ENCODE measurements around the gene TAGAP.

DNA sequence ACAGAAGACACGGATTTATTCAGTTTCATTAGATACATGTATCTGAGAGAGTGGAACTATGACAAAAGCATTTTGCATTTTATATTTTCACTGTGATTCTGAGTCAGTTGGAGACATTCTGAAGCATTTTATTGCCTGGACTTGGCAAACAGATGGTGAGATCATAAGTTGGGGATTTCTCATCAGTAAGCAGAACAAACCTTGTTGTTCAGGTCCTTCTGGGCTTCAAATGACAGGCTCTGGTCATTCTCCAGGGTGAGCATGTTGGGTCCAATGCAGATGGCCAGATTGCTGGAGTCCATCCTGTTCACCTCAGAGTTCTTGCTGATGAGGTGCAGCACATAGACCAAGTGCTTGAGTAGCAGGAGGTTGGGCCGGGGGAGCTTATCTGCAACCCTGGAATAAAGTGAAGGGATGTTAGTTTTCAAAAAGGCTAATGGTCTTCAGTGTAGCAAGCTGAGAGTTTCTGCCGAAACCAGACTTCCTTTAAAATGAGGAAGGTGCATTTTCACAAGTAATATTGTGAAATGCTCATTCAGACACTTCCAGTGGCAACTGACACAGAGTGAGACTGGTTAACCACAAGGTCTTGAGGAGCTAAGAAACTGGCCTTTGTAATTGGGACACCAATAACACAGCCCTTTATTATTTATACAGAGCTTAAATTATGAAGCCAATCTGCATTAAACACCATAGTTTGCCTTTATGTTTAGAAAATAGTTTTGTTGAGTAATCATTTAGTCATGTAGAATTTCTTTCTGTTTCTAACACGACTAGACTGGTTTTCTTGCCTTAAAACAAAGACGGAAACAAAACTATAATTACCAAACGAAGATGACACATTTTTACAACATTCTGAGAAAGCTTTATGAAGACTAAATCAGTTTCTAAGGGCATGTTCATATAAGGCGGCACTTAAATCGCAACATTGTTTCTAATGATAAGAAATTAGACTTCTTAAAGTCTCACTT is 5.6 kb downstream of the TAGAP start:
- TF ChIP-seq POLR2A (IDR thresholded peaks at IDR 0.05; ENCODE audit: low read depth, low read length) (no peak), EZH2 (IDR thresholded peaks at IDR 0.05; ENCODE audit: borderline replicate concordance, low read depth, low read length, severe bottlenecking) (no peak), POLR2AphosphoS5 (IDR thresholded peaks at IDR 0.05; ENCODE audit: insufficient read depth, low read depth, low read length) (no peak), FOS (IDR thresholded peaks at IDR 0.05; ENCODE audit: borderline replicate concordance, insufficient read depth, low read length) (no peak), MYC (IDR thresholded peaks at IDR 0.05; ENCODE audit: low read depth, low read length) (no peak), GATA2 (IDR thresholded peaks at IDR 0.05; ENCODE audit: insufficient read depth, insufficient read length, low read depth, low read length) (no peak), JUN (IDR thresholded peaks at IDR 0.05; ENCODE audit: borderline replicate concordance, insufficient read depth, insufficient read length, low read depth) (no peak)
- TF ChIP-seq, protein P1, sequence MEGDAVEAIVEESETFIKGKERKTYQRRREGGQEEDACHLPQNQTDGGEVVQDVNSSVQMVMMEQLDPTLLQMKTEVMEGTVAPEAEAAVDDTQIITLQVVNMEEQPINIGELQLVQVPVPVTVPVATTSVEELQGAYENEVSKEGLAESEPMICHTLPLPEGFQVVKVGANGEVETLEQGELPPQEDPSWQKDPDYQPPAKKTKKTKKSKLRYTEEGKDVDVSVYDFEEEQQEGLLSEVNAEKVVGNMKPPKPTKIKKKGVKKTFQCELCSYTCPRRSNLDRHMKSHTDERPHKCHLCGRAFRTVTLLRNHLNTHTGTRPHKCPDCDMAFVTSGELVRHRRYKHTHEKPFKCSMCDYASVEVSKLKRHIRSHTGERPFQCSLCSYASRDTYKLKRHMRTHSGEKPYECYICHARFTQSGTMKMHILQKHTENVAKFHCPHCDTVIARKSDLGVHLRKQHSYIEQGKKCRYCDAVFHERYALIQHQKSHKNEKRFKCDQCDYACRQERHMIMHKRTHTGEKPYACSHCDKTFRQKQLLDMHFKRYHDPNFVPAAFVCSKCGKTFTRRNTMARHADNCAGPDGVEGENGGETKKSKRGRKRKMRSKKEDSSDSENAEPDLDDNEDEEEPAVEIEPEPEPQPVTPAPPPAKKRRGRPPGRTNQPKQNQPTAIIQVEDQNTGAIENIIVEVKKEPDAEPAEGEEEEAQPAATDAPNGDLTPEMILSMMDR (IDR thresholded peaks at IDR 0.05; ENCODE audit: extremely low read depth in 1 of 2, insufficient read depth in 1 of 2, low read depth in 1 of 2, low read length in 2 of 2): no peak
- TF ChIP-seq, protein P2, sequence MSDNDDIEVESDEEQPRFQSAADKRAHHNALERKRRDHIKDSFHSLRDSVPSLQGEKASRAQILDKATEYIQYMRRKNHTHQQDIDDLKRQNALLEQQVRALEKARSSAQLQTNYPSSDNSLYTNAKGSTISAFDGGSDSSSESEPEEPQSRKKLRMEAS (IDR thresholded peaks at IDR 0.05; ENCODE audit: insufficient read depth, insufficient read length): no peak
